IPS-NIHi11 (cell line): Measurements from ENCODE around the gene SYDE2.
"Not testable (repeated sequence)": the region's sequence is repeated elsewhere in the genome, so short reads cannot be mapped to it uniquely, and the experiment has no call there.

Source experiments
- DNase-seq: peaks from one replicate; pipeline ENCODE4 v3.0.0; 2012; ENCODE audit warnings: mixed read lengths, low spot score

The SYDE2 gene

DNA sequence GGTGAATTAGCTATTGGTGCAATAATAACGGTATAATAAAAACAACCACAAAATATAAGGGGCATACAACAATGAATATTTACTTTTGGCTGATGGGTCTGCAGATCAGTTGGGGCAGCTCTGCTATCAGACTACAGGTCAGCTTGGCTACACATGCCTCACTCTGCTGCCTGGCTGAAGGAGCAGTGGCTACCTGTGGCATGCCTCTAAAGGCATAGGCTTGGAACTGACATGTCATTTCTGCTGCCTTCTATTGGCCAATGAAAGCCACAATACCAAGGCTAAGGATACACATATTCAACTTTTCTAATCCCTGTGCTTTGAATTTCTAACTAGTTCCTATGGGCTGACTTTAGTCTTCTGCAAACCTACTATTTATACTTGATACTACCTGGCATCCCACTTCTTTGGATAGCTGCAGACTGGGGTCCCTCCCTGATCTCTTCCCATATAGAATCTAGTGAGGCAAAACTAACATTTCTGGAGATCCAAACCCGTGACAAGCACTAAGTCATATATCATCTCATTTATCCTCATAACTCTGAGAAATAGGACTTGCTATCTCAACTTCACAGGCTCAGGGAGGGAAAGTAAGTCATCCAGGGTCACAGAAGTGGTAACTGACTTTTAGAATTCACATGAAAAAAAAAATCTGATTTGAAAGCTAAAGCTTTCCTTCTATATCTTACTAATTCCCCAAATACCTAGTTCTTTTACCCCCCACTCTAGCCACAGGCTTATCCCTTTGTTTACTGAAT, 19.2 kb upstream of the SYDE2 start:
- DNase-seq, result no peak

DNA sequence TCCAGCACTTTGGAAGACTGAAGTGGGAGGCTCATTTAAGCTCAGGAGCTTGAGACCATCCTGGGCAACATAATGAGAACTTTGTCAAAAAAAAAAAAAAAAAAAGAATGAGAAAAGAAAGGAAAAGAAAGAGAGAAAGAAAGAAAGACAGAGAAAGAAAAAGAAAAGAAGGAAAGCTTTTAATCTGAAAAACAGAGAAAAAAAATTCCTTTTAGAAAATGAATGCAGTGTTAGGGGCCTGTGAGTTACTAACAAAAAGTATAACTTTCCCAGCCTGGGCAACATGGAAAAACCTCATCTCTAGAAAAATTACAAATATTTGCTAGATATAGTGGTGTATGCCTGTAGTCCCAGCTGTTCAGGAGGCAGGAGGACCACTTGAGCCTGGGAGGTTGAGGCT, 15.9 kb upstream of the SYDE2 start:
- DNase-seq, result no peak

DNA sequence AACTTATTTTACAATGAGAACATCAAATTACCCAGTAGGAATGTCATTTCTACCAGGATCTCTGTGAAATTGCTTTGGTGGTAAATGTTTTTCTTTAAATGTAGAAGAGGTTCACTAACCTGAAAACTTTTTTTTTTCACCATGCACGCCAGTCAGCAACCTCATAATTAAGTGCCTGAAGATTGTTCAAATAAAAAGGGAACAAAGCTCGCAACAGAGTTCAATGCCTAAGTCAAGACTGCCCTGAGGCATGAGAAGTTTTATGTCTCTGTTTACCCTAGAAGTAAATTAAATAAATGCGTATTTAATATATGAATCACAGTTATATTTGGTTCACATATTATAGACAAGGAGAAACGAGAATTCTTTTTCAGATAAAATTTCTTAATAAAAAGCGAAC, 13.8 kb upstream of the SYDE2 start:
- DNase-seq, result no peak

DNA sequence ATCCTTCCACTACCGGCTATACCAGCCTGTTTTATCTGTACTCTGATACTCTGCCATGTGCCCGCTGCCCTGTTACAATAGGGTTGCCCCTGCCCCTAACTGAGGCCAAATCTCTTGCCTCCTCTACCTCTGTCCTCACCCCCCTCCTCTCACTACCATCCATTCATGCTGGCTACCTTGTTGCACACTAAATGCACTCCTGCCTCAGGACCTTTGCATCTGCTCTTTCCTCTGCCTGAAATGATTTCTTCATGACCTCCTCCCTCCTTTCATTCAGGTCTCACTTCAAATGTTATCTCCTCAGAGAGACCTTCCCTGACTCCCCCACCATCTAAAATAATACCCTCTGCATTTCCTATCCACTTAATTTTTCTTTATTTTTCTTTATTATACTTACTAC, 7.7 kb upstream of the SYDE2 start:
- no peak for DNase-seq

DNA sequence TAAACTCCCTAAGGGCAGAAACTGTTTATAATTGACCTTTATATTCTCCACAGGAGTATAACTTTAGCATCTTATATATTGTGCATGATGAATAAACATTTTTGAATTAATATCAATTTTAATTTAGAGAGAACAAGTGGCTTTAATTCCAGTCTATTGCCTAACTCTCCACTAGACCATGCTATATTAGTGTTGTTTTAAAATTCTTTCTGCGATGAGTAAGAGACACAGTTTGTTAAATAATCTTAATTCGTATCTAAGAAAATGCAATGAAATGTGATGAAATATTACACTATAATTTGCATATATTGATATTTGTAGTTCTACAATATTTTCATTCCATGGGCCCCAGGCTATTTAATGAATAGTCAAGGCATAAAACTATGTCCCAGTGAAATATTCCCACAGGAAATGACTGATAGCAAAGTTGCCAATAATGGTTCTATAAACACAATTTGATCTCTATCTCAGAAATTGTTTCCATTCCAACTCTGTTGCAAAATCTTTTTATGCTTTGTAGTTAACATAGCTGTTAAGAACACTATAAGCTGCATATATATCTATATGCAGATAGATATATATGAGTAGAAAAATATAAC, 2.9 kb upstream of the SYDE2 start:
- DNase-seq, result no peak

DNA sequence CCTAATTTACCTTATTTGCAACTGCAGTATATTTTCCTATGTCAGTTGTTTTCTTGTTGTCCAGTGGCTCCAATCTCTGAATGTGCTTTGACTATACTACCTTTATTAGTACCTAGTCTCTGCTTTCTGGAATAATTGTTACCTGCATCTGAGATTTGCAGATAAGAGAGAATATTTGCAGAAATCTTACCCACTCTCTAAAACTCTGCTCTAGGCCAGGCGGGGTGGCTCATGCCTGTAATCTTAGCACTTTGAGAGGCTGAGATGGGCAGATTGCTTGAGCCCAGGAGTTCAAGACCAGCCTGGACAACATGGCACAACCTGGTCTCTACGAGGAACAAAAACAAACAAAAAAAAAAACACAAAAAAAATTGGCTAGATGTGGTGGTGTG, 2.0 kb upstream of the SYDE2 start:
- no peak for DNase-seq

DNA sequence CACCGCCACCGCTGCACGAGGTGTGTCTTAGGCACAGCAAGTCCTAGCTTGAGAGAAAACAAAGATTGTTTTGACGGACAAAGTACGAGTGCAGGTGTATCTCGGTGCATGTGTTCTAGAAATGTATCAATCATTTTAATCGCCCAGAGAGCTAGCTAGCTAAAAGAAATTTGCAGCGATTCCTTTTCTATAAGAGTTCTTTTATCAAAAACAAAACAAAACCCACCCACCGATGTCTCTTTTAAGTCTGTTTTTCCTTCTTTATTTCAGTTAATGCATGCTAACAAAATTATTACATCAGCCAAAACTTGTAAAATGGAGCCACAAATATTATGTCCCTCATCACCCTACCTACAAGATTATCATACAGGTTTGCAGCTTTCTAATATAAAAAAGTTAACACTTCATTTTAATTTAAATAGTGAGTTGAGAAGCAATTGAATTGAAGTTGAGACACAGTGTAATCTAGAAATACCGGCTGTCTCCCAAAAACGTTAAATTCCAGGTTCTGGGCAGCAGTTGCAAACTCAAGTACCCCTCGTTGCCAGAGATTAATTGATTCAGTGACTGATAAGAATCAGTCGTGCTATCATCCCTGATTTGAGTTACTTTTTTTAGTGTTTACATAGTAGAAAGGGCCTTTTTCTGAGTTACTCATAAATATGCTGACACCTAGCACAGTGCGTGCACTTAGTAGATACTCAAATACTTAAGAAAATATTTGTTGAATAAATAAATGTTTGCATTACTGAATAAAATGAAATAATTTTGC, 1.5 kb upstream of the SYDE2 start:
- DNase-seq, result no peak

DNA sequence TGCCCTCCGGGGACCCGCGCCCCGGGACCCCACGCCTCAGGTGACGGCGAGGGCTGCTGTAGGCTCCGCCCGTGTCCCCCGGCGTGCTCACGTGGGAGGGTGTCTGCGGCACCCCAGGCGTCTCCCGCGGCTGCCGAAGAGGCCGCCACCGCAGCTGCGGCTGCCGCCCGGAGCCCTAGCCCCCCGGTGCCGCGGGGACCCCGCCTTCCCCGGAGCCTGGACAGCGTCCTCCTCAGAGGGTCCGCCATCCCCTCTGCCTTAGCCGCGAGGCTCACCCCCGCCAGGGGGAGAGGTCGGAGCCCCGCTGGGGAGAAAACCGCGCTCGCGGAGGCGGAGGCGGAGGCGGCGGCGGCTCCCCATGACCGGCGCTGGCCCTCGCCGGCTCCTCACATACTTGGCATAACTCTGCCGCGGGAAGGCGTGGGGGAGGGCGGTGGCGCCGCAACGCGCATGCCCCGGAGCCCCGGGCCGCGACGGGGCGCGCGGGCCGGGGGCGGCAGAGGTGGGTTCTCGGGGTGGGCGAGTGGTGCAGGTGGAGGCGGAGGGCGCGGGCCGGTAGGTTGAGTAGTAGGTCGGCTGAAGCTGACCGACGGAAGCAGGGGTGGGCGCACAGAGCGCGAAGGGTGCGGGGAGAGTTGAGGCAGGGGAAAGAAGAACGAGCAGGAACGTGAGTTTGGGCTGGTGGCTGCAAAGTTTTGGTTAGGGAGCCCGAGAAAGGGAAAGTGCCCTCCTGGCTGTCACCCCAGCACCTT, 700 bp upstream of the SYDE2 start:
- peak; percentile 92 for DNase-seq

DNA sequence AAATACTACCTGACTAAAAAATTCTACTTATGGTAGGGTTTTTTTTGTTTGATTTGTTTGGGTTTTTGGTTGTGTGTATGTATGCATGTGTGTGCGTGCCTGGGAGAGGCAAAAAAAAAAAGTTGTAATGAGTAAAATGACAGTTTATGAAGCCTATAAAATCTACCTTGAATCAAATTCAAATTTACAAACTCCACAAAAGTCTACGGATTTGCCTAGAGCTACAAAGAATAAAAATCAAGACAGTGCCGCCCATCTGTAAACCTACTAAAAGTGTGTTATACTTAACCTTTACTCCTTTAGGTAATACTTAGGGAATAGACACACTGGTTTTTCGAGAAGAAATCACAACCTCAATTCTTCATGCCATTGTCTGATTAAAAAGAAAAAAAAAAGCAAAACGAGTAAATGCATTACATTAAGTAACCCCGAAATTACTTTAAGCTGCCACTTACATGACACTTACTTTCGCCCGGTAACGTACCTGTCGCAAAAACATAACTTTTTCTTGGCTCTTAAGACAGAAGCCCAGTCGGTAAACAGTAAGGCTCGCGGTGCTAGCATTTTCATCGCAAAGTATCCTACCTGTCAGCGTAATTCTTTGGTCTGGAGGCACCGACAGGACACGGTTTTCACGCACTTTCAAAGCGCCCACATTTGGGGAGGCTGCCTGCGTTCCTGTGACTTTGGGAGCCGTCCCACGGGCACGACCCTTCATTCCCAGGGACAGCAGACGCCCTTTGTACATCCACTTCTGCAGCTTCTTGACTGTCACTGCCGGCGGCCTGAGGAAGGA, 951 bp downstream of the SYDE2 start:
- no peak for DNase-seq

DNA sequence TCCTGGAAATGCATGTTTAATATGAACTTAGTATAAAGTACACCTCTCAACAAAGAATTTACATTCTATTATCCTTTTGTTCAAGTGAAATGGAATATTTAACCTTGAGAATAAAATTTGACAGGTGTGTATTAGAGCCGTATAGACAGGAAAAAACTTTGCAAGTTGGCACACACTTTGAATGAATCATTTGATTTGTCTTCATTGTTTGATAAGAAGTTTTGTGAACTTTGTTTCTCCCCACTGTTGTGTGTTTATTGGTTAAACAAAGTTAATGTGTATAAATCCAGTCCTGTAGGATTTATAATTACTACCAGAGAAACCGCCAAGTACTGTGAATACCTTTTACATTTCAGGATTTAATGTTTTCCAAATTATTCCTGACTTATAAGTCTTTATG, 2.0 kb downstream of the SYDE2 start:
- DNase-seq, result no peak

DNA sequence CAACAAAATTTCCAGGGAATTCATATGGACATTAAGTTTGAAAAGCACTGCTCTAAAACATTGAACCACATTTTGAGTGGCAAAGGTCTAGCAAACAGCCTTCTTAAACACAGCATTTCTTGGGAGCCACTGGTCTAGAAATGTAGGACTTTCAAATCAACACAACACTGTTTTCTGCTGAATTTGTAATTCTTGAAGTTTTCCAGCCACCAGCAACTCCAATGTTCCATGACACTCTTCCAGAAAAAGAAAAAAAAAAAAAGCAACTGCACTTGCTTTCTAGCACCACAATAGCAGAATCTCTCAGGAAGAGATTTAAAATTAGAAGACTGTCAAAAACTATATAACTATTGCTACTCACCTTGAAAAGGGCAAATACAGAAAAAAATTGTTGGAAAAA, 4.5 kb downstream of the SYDE2 start:
- DNase-seq, result no peak

DNA sequence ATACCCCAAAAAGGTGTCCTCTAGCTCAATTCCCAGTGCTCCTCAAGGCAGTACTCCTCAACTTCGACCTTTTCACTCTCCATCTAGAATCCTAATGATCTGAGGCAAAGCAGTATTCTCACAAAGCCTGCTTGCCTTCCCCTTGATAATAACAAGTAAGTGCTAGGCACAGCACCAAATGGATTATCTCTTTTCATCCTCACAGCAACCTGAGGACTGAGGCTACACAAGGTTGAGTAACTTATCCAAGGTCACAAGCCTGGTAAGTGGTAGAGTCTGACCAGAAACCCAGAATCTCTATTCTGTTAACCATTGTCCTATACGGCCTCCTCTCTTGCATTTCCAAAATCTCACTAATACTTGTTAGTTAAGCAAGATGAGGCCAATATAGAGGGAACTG, 5.1 kb downstream of the SYDE2 start:
- no peak for DNase-seq

DNA sequence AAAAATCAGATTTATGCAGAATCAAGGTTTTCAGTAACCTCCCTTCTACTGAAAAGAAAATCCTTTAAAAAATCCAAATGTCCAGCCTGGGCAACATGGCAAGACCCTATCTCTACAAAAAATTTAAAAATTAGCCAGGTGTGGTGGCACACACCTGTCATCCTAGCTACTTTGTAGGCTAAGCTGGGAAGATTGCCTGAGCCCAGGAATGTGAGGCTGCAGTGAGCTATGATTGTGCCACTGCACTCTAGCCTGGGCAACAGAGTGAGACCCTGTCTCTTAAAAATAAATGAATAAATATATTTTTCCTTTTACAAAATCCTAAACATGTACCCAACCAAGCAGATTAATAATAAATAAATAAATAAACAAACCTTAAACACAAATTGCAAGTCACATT, 8.7 kb downstream of the SYDE2 start:
- not testable (repeated sequence) for DNase-seq

DNA sequence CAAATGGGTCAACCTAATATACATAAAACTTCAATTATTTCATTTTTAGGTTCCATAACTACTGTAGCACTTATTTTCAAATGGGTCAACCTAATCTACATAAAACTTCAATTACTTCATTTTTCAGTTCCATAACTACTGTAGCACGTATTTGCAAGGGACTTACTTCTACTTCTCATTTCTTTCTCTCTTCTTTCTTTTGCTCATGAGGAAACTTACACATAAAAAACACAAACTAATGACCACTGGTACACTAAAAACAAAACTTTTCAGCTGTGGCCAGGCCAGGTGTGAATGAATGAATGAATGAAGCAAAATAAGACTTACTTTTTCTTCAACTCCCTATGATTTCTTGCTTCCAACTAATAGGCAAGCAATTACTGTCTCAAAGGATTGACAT, 11.7 kb downstream of the SYDE2 start:
- no peak for DNase-seq

DNA sequence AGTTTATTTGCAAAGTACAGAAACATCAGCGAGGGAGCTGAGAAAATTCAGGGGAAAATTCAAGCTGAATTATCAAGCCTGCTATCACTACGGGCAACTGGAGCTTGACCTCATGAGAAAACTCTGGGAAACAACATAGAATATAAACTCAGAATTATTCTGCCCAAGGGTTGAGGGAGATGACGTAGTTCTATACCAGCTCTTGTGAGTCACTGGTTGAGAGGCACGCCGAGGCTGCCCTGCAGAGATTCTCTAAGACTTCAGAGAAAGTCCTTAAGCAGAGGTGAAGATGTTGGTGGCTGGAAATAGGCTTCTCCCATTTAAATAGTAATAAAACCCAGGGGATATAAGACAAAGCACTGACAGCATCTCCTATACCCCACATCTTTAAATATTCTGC, 12.3 kb downstream of the SYDE2 start:
- no peak for DNase-seq

DNA sequence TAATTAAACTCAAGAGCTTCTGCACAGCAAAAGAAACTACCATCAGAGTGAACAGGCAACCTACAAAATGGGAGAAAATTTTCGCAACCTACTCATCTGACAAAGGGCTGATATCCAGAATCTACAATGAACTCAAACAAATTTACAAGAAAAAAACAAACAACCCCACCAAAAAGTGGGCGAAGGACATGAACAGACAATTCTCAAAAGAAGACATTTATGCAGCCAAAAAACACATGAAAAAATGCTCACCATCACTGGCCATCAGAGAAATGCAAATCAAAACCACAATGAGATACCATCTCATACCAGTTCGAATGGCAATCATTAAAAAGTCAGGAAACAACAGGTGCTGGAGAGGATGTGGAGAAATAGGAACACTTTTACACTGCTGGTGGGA, 13.8 kb downstream of the SYDE2 start:
- not testable (repeated sequence) for DNase-seq

DNA sequence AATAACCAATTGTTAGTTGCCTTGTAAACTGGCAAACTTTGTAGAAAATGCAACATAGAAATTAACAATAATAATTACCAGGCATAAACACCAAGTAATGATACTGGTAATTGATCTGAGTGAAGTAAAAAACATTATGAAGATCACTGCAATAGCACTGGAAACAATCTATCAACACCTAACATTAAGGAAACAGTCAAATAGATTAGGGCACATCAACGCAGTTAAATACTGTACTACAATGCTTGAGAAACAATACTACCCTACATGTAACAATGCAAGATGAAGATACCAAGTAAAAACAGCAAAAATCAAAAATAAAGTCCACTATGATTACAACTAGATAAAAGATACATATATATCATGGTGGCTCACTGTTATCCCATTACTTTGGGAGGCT, 16.6 kb downstream of the SYDE2 start:
- no peak for DNase-seq

DNA sequence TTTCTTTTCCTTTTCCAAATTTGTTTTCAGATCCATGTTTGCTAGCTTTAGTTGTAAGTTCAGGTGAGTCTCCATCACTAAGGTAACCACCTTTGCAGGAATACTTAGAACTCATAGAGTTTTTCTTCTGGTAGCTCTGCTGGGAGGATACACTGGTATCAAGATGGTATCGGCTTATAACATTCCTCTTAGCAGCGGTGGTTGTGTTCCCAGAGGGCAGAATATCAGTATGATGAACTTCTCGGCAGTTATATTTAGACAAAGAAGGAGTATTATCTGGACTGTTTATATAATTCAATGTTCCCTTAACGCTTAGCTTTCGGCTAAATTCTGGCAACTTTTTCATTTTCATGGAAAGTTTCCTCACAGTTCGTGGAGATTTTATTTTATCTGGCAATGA, 18.1 kb downstream of the SYDE2 start:
- no peak for DNase-seq

DNA sequence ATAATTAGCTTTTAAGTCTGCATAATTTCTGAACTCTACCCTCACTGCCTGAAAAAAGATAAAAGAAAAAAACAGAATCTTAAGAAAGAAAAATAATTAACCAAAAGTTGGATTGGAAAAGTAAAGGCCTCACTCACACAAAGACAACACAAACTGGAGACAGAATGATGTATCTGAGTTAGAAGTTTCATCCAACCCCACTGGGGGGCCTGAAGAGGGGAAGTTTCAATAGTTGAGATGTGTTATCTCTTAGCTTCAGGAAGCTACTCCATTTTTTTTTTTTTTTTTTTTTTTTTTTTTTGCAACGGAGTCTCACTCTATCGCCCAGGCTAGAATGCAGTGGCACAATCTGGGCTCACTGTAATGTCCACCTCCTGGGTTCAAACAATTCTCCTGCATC, 19.9 kb downstream of the SYDE2 start:
- DNase-seq, result no peak

DNA sequence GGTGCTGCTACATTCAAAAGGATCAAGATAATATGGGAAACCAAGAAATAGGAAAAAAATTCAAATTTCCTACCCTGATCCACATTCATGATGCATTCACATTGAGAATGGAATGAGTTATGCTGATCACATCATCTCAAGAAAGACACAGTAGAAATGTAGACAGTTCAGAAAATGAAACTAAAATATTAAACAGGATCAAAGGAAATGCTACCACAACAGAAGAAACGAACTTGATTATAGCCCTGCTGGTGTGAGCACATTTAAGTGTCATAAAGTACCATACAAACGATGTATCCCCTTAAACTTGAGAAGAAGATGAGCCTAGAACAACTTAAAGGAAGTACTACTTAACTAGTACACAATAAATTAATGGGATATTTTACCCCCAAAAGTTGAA, 21.3 kb downstream of the SYDE2 start:
- DNase-seq, result no peak

DNA sequence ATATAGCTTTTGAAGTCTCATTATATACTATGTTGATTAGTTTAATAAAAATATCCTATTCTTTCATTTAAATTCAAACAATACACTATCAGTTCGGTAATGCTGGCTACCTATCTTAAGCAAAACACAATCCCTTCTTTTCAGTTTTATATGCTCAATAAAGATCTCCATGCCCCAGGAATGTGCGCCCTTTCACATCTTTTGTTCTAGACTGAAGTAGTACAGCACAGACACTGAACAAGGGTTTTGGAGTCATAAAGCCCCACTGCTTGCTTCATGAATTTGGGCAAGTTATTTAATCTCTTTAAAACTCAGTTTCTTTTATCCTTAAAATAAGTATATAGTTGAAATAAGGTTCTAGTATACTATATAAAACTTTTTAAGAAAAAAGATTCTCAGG, 22.4 kb downstream of the SYDE2 start:
- DNase-seq, result no peak

DNA sequence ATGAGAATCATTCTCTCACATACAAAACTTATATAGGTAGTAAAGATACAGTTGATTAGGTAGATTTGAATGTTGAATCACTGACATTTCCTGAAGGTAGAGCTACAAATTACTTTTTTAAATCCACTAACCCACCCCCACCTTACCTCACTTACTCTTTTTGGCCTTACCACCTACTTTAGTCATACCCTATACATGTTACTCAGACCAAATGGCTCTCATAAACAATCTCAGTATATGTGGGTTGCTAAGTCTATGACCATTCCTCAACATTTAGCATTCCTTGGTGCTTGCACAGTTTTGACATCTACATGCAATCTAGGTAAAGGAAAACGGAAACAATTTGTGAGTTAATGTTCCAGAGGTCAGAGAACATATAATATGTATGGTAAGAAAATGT, 26.3 kb downstream of the SYDE2 start:
- DNase-seq, result no peak
